GM18867 (cell line): ENCODE results near the gene SRMS.
"Not testable (repeated sequence)": the region's sequence is repeated elsewhere in the genome, so short reads cannot be mapped to it uniquely, and the experiment has no call there.

ENCODE experiments used
- ATAC-seq: cut with Tn5 transposase; IDR thresholded peaks from one replicate; pipeline ENCODE4 v1.9.1; 2021; ENCODE audit warnings: mild to moderate bottlenecking, moderate library complexity; ENCODE audit not compliant: unreplicated experiment

SRMS gene

DNA sequence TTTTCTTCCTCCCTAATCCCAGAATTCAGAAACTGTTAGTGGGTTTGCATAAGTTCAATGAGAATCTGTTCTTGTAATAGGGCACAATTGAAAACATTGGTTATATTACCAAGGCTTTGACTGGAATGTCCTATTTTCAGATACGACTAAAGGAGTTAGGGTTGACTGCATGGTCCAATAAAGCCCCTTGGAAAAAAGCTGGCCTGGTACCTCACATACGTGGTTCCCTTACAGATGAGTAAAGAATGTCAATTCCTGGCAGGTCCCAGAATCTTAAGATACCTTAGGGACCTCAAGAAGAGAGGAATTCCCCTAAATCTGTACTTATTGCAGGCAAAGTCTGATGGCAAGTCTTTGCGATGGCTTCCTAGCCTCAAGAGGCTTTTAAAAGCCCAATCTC is 22.4 kb downstream of the SRMS start:
- no peak for ATAC-seq

DNA sequence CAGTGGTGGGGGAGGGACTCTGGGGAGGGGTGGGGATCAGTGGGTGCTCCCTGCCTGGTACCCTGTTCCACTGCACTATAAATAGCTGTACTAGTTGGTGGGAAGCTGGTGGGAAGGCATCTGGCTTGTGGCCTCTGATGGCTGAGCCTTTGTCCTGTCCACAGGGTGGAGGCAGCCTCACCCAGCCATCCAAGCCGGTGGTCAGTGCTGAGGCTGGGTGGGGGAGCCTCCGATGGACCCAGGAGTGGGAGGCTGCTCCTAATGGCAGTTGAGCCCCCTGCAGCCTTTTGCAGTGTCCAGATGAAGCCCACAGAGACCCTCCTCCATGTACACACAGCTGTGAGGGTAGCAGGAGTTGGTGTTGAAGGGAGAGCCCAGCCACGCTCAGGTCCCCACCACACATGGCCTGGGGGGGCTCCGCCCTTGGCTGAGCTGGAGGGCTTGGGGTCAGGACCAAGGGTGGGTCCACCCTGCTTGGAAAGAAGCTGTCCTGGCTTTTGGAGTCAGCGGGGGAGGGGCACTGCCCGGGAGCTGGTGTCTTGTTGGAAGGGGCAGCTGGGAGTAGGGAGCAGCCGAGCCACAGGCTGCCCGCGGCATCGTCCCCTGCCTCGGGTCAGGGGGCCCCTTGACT is 24.5 kb downstream of the SRMS start:
- no peak for ATAC-seq

DNA sequence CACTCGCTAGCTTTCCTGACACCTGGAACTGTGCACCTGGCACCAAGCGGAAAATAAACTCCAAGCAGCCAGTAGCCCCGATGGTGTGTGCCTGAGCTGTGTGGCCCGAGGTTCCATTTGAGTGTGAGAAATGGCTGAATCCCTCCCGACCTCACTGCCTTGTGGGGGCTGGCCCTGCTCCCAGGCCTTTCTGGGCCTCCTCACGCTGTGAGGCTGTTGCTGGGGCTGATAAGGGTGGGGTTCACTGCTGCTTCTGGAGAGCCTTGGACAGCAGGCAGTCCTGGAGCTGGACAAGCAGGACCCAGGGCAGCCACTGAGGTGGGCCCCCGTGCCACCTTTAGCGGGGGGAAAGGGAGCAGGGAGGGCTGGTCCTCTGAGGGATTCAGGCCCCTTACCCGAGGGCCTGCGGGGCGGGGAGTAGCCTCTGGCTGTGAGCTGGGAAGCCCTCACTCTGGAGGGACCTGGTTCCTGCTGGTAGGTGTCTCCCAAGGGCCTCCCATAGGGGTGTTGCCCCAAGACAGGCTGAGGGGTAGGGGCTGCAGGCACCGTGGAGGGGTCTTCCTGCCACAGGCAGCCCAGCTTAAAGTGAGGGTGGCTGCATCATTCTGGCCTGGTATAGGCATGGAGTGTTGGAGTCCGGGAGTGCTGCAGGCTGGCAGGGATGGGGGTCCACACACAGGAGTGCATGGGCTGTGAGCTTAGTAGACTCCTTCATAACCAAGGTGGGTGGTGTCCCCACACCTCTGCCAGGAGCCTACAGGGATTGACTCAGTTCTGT is 25.3 kb downstream of the SRMS start:
- no peak for ATAC-seq

DNA sequence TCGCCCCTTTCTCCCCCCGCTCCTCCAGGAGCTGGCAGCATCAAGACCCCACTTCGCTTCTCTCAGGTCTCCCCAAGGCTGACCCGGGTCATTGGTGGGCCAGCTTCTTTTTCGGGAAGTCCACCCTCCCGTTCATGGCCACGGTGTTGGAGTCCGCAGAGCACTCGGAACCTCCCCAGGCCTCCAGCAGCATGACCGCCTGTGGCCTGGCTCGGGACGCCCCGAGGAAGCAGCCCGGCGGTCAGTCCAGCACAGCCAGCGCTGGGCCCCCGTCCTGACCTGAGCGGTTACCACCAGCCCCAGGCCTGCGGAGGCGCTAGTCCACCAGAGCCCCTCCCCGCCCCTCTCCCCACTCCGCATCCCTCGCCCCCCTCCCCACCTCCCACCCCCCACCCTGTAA is 25.9 kb downstream of the SRMS start:
- no peak for ATAC-seq

DNA sequence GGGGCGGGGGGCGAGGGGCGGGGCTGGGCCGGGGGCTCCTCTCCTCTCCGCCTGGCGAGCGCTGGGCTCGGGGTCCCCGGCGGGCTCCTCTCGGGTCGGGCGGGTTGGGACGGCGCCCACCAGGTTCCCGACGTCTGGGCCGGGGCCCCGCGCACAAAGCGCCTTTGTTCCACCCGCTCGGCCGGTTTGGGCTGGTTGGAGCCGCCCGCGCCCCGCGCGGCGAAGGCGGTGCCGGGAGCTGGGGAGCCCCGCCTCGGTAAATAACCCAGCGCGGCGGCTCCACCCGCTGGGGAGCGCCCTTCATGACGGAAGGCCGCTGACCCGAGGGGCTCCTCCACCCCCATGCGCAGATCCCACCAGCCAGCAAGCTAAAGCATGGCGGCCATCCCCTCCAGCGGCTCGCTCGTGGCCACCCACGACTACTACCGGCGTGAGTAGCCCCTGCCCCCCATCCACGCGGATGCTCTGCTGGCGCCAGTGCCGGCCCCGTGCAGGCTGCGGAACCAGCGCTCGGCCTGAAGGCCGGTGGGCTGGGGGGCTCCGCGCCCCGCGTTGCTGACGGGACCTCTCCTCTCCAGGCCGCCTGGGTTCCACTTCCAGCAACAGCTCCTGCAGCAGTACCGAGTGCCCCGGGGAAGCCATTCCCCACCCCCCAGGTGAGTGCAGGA is 26.5 kb downstream of the SRMS start:
- ATAC-seq = peak; percentile 45

DNA sequence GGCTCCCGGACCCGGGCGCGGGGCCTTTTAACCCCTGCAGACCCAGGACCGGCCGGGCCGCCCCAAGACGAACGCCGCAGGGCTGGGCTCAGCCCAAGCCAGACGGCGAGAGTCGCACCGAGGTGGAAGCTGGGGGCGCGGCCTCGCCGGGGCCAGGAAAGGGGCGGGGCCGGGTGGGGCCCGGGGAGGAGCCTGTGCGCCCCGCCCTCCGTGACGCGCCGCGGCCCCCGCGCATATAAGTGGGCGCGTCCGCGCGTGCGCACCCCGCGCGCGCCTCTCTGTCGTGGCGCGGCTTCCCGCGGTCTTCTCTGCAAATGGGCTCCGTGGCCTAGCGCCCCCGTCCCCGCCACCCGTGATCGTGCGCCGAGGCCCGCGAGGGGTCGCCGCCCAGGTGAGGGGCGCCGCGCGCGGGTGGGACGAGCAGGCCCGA is 27.0 kb downstream of the SRMS start, which contains the start of gene PPDPF:
TSS of gene PPDPF (plus strand) at position 262 of the 430 bp plus-strand sequence. CDS start 544 bp downstream, outside the sequence.
- ATAC-seq = peak; percentile 68

DNA sequence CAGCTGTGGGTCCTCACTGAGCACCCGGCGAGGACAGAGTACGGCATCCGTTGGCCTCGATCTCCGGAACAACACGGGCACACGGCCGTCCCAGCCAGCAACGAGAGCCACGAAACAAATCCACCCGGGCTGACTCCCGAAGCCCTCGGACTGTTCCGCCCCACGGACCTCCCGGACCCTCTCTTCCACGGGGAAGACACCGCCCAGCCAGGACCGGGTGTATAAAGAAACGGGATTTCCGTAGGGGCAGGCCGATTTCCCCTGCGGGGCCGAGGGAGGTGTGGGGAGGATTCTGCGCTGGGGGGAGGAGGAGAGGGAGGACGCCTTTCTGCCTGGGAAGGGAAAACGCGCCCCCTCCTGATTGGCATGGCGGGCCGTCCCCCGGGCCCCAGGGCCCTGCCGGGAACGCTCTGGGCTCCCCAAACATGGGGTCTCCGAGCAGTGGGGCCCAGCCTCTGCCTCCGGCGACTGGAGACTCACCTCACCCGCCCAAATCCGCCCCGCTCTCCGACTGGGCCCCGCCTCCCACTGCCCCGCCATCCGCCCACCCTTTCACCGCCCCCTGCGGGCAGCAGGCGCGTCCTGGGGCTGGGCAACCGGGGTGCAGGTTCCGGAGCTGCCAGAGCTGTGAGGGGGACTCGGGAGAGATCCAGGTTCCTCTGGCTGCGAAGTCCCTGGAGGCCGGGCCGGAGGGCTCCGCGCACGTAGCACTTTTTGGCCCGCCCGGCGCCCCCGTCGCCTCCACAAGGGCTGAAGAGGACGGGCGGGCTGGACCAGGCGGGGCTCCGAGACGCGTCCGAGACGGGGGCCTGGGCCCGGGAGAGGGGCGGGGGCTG is 27.7 kb downstream of the SRMS start:
- ATAC-seq = peak; percentile 38

DNA sequence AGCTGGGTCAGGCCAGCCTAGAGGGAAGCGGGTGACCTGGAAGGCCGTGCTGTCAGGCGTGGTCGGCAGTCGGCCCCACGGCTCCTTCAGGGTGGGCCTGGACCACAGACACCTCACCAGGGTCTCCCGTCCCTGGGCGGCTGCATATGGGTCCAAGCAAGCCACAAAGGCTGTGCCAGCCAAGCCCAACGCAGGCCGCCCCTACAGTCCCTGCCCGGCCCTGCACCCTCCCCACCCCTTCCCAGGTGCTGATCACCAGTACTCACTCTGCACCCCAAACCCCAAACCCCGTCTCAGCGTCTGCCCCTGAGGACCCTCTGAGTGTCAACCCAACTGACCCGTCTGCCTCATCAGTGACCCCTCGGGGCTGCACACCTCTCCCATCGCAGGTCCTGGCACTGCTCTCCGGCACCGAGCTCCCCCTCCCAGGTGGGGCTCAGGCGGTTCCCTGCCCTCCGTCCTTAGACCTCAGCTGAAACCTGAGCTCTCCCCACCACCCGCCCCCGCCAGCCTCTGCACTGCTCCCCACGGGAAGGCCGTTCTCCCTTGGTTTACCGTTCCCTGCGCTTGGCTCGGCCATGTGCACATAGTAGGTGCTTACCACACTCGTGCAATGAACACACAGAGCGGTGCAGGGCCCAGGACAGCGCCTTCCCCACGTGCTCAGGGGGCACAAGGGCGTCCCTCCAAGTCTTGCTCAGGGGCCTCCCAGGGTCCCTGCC is 28.4 kb downstream of the SRMS start:
- ATAC-seq = no peak

DNA sequence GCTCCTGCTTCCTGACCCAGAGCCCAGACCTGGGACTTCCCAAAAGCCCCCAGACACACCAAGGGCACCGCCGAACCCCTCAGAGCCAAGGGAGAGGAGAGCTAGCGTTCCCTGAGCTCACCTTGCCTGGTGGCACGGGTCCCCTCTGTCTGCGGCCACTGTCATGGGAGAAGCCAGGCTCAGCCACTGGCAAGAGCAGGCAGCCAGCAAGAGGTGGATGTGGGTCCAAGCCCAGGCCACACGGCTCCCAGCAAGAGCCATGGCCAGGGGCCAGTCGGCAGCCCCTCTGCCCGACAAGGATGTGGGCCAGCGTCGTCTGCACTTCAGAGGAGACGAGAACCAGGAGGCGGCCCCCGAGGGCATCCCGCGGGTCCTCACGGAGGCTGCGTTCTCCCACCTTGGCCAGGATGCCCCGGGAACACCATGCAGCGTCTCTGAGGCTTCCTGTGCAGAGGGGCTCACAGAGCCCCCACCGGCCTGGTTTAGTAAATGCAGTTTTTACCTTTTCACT is 29.1 kb downstream of the SRMS start:
- no peak for ATAC-seq

DNA sequence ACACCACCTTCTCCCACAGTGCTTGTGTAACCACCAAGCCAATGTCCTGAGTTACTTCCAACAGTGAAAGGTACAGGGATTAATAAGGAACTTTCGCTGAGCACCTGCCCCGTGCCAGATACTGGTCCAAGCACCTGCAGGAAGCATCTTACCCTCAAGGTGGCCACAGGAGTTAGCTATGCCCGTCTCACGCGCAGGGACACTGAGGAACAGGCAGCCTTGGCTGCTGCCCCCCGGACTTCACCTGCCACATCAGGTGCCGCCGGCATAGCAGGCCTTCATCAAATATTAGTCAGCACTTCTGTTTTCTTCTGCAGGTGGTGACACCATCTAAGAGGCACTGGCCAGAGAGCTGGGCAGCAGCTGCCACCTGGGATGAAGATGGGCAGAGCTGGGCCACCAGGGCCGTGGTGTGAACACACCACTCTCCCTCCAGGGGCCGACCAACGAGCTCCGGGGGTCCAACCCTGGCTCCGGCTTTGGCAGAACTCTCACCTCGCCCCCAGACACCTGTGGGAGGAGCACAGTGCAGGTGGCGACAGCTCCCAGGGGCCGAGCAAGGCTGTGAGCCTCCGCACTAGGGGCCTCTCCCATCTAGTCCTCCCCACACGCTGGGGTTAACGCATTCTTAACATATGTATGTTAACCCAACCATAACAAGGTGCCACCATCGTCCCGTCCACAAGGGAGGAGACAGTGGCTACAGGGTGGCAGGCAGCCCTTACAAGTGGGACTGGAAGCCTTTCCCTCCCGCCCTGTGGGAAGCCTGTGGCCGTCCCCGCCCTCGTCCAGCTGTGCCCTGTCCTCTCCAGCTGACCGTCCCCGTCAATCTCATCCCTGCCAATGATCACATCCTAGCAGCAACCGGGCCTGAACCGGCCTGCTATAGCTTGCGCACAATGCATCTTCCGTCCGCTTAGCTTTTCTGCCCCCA is 29.9 kb downstream of the SRMS start:
- ATAC-seq = no peak

DNA sequence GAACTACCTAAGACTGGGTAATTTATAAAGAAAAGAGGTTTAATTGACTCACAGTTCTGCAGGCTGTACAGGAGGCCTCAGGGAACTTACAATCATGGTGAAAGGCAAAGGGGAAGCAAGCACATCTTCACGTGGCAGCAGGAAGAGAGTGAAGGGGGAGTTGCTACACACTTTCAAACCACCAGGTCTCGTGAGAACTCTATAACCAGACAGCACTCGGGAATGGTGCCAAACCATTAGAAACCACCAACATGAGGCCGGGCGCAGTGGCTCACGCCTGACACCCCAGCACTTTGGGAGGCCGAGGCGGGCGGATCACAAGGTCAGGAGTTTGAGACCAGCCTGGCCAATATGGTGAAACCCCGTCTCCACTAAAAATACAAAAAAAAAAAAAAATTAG is 33.0 kb downstream of the SRMS start:
- not testable (repeated sequence) for ATAC-seq

DNA sequence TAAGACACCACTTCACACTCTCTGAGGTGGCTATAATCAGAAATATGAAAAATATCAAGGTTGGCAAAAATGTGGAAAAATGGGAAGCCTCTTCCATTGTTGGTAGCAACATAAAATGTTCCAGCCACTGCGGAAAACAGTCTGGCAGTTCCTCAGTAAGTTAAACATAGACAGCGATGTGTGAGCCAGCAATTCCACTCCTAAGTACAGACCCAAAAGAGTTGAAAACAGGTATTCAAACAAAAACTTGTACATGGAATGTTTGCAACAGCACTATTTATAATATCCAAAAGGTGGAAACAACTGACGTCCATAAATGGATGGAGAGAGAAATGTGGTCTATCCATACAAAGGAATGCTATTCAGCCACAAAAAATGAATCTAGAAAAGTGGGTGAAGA is 34.3 kb downstream of the SRMS start:
- no peak for ATAC-seq

DNA sequence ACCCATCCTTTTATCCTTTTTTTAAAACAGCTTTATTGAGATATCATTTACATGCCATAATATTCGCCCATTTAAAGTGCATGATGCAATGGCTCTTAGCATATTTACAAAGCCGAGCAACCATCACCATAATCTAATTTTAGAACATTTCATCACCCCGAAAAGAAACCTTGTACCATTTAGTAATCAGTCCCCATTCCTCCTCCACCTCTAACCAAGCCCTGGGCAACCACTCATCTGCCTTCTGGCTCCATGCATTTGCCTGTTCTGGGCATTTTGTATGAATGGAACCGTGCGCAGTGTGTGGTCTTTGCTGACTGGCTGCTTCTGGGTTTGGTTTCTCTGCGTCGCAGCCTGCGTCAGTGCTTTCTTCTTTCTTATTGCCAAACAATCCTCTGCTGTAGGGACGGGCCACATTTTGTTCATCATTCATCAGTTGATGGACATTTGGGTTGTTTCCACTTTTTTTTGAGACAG is 38.4 kb downstream of the SRMS start:
- ATAC-seq = no peak

DNA sequence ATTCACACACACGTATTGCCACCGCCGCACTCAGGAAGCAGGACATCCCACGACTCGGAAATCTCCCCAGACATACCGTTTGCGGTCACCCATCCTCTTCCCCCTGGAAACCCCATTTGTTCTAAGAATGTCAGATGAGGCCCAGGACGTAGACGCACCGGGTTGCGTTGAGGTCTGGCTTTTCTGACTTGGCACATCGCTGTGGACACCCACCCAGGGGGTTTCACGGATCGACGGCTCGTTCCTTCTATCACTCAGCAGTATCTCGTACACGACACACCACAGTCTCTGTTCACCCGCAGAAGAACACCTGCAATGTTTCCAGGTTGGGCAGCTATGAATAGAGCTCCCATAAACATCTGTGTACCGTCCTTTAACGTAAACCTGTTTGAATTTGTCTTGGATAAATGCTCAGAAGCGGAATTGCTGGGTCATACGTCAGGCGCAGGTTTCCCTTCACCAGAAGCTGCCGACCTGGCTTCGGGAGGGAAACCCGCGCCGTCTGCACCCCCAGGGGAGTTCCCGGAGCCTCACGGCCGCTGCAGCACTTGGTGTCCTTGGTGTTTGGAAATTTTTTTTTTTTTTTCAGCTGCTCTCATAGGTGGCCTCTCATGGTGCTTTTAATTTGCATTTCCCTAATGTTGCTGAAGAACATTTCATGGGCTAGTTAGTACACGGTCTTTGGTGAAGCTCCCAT is 39.3 kb downstream of the SRMS start:
- no peak for ATAC-seq

DNA sequence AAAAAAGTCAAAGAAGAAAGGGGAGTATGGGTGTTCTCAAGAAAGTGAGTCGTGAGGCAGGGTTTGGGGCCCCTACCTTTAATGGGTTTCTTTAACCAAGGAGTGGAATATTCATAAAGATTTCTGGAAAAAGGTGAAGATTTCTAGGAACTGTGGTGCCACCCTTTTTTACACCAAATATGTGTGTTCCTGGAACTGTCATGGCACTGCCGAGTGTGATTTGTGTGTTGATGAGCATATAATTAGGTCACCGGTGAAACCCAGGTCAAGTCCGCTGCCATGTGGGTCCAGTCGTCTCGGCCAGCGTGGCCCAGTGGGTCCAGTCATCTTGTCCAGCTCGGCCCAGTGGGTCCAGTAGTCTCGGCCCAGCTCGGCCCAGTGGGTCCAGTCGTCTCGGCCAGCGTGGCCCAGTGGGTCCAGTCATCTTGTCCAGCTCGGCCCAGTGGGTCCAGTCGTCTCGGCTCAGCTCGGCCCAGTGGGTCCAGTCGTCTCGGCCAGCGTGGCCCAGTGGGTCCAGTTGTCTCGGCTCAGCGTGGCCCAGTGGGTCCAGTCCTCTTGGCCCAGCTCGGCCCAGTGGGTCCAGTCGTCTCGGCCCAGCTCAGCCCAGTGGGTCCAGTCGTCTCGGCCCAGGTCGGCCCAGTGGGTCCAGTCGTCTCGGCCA is 40.3 kb downstream of the SRMS start:
- ATAC-seq = no peak

DNA sequence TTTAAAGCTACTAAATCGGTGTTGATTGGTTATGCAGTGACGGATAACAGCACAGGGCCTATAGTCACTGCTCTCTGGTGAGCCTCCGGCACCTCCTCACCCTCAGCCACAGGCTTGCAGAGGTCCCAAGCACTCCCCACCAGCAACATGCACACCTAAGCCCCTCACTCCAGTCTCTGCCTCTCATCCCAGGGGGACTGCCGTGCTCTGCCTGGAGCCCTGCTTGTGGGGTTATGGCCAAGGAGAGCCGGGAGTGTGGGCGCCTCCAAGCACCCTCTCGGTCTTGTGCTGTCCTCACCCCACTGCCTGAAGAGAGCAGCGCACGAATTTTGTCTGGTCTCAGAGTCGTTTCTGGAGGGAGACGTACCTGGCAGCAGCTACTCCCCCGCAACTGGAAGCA is 41.8 kb downstream of the SRMS start:
- ATAC-seq = no peak

DNA sequence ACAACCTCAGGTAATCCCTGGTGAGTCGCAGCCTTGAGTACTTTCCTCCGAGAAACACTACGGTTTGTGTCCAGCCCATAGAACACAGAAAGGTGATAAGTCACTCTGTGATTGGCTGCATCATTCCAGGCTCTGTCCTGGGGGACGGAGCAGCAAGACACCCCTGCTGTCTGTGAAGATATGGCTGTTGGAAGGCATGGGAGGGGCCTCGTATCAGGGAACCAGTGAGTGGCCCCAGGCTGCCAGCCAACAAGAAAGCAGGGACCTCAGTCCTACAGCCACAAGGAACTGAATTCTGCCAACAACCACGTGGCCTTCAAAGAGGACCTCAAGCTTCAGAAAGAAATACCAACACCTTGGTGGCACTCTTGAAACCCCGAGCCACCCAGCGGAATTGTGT is 42.3 kb downstream of the SRMS start:
- no peak for ATAC-seq

DNA sequence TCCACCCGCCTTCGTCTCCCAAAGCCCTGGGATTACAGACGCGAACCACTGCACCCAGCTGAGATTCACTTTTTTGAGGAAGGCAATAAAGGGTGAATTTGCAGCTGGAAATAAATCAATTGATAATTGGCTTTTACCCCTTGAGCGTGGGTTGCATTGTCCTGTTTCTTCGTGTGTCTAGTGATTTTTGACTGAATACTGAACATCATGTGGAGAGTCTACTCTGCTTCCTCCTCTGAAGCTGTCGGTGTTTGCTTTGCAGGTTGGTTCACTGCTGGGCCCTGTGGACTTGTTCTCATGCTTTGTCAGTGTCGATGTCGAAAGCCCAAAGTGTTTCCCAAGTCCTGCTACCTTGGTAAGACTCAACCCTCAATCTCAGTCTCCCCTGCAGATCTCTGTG is 42.9 kb downstream of the SRMS start:
- no peak for ATAC-seq
